HG02623 (cell line): ENCODE measurements around the gene LPIN1.

Source experiments
- ATAC-seq: cut with Tn5 transposase; IDR thresholded peaks from one replicate; pipeline ENCODE4 v1.9.1; 2021; ENCODE audit warnings: moderate library complexity; ENCODE audit not compliant: unreplicated experiment

LPIN1 gene, protein sequence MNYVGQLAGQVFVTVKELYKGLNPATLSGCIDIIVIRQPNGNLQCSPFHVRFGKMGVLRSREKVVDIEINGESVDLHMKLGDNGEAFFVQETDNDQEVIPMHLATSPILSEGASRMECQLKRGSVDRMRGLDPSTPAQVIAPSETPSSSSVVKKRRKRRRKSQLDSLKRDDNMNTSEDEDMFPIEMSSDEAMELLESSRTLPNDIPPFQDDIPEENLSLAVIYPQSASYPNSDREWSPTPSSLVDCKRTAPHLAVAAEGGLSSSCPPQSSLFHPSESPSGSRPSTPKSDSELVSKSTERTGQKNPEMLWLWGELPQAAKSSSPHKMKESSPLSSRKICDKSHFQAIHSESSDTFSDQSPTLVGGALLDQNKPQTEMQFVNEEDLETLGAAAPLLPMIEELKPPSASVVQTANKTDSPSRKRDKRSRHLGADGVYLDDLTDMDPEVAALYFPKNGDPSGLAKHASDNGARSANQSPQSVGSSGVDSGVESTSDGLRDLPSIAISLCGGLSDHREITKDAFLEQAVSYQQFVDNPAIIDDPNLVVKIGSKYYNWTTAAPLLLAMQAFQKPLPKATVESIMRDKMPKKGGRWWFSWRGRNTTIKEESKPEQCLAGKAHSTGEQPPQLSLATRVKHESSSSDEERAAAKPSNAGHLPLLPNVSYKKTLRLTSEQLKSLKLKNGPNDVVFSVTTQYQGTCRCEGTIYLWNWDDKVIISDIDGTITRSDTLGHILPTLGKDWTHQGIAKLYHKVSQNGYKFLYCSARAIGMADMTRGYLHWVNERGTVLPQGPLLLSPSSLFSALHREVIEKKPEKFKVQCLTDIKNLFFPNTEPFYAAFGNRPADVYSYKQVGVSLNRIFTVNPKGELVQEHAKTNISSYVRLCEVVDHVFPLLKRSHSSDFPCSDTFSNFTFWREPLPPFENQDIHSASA

GRCh38 chr2:11746376-11746806, at the start of gene LPIN1:
LPIN1 (plus strand) TSS chr2:11746632; CDS start chr2:11765542, 18,910 bp downstream.
- peak; percentile 44 for ATAC-seq

- no peak for ATAC-seq
These were observed 49.7 kb upstream of the LPIN1 start for GRCh38 chr2:11696736-11697102.

DNA sequence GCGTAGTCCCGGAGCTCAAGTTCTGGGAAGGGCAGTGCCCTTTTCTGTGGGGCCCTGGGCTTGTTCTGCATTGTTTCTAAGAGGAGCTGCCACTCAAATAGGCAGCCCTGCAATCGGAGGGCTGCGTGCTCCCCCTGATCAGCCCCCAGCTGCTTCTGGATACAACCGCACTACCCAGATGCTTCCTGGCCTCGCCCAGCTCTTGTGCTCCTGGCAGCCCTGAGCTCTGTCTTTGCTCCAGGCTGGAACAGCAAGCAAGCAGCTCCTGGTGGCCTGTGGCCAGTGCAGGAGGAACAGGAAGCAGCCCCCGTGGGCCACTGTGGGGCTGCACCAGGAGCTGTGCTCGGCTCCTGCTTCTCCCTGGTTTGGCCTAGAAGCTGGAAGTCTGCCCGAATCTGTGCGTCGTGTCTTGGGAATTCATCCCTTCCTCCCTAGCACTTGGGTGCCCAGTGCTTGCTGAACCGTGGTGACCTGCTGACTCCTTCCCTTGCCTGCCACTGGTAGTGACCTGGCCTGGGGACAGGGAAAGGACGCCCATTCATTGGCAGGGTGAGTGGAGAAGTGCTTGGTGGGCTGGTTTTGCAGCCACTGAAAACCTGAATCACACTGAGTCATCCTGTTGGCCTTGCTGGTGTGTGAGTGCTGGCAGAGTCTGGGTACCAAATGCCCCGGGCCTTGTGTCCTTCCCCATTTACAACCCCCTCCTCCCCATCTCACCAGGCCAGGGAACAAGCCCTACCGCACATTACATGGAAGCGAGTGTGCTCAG, 49.1 kb upstream of the LPIN1 start:
- no peak for ATAC-seq

GRCh38 chr2:11698009-11698922, 48.2 kb upstream of the LPIN1 start:
- no peak for ATAC-seq

GRCh38 chr2:11699686-11700670, 46.5 kb upstream of the LPIN1 start:
- ATAC-seq: no peak

DNA sequence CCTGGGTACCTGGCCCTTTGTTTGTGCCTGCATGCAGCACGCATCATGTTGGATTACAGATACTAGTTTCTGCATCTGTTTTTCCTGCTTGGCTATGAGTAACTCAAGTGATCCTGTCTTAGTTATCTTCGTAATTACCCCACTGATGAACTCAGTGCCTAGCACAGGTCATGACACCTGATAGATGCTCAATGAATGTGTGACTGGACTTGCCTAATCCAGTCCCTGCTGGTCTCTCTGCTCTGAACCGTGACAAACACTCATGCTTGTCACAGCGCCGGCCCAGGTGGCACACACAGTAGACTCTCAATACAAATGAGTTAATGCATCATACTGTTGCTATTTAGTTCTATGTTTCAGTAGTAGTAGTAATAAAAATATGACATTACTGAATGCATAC, 45.2 kb upstream of the LPIN1 start:
- ATAC-seq: no peak

DNA sequence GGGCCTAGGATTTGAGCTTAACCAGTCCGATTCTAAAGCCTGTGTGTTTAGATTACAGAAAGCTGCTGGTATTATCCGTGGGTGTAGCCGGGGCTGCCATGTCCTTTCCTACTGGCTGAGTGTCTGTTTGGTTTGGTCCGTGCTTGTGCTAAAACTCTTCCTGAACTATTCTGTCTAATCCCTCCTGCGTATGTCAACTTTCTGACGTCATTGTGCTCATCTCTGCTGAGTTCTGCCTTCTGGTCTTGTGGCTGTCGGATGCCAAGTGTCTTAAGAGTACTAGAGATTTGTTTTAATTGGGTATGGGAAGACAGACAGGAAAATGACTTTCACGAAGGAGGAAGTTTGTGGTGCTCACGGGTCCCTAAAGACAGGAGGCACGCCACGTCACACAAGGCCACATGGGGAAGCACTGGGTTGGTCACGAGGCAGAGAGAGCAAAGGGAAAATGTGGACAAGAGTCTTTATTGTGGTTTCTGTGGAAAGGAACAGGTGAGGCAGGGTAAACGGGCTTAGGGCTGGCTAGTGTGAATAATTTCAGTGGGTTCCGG, 44.6 kb upstream of the LPIN1 start:
- no peak for ATAC-seq

- no peak for ATAC-seq
These were observed 43.5 kb upstream of the LPIN1 start for GRCh38 chr2:11702946-11703345.

DNA sequence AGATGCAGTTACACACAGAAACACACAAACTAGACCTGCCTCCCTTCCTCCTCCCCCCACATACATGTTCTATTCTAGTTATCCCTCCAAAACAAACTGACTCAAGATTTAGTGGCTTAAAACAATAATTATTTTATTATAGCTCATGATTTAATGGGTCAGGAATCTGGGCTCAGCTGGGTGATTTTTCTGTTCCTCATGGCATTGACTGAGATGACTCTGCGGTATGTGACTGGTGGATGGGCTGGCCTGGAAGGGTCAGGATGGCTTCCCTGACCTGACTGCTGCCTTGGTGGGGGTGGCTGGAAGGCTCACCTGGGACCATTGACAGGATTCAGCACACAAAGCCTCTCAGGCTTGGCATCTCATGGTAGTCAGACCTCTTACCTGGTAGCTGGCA, 42.7 kb upstream of the LPIN1 start:
- no peak for ATAC-seq

DNA sequence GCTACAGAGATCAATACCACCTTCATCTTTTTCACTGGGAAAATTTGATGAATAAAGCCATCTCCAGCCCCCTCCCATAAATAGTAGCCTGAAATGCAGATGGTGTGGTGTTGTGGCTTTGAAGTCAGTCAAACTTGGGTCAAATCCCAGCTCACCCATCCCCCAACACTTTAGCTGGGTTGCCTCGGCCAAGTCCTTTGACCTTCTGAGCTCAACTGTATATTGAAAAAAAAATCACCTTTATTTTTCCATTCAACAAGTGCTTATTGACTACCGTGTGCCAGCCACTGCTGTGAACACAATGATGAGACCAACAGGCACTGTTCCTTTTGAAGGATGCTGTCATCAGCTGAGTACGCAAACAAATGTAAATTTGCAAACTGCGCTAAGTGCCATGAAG, 41.4 kb upstream of the LPIN1 start:
- no peak for ATAC-seq

GRCh38 chr2:11705711-11706110, 40.7 kb upstream of the LPIN1 start:
- no peak for ATAC-seq

DNA sequence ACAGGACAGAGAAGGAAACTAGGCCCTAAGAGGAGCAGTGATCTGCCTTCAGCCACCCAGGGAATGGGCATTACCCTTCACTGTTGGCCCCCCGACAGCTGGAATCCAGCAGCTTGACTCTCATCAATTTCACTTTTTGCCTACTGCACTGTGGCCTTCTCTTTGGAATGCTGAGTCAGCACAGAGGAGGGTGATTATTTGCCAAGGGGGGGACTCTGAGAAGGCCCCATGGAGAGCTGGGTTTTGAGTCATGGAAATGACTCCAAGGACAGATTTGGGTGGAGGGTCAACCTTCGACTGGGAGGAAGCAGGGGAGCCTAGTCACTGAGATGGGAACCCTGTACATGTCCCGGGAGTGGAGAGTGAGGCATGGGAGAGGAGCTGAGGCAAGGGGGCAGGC, 38.3 kb upstream of the LPIN1 start:
- no peak for ATAC-seq

- no peak for ATAC-seq
These were observed 37.1 kb upstream of the LPIN1 start for GRCh38 chr2:11709293-11709692.

- ATAC-seq: no peak
These were observed 36.2 kb upstream of the LPIN1 start for GRCh38 chr2:11710210-11710609.

DNA sequence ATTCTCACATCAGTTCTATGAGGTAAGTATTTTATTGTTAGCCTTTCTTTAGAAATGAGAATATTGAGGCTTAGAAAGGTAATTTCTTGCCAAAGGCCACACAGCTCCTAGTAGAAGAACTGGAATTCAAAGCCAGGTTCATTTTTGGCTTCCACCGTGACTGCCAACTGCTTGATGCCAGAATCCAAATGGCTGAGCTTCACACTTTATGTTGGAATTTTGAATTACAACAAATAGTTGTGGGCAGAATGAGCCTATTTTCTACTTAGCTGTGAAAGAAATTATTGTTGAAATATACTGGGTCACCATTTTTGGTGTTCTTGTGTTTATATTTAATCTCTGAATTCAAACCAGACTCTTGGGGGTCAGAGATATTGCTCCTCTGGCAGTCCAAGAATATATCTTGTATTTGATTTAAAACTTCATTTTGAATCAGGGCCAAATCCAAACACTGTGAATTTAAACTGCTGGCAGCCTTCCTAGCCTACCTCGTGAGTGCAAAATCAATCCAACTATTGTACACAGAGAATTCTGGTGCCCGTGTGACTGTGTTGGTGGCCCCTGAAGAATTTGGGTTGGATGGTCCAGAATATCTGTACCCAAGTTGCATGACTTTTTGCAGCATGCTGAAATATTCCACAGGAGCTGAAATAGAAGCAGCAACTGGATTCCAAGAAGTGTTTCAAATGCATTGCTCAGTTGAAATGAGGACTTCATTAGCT, 35.6 kb upstream of the LPIN1 start:
- no peak for ATAC-seq

DNA sequence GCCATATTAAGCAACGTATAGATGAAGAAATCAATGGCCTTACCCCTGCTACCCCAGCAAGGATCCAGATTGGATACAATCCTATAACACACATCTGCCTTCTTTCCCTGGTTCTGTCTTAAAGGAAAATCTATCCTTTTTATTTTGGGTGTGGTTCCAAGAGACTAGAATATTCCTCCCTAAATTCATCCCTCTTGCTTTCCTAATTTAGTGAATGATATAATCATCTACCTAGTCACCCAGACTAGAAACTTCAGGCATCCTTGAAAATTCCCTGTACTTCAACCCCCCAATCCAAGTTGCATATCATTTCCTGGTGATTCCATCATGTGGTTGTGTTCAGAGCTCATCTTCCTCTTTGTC, 35.1 kb upstream of the LPIN1 start:
- ATAC-seq: no peak

GRCh38 chr2:11711751-11712150, 34.7 kb upstream of the LPIN1 start:
- no peak for ATAC-seq

DNA sequence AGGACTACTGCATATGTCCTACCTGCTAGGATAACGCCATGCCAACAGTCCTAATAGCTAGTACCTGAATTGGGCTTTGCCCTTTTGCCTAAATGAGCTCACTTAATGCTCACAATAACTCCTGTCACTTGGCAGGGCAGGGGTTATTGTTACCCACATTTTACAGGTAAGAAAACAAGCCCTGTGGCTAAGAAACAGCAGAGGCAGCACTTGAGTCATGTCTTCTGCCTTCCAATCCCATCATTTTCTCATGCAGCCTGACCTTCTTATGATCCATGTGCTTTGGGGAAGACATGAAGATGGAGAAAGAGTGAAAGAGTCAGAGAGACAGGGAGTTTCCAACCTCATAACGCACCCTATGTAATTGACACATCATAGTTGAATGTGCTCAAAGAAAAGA, 33.6 kb upstream of the LPIN1 start:
- no peak for ATAC-seq
